Esophagus squamous epithelium (tissue), 5 donors: Measurements from ENCODE around the gene CLPTM1L. TPM values are rescaled to one million over a fixed set of nuclear protein-coding genes. Genes with fewer than 3 reads are reported as not detected.
"Not testable (repeated sequence)": the region's sequence is repeated elsewhere in the genome, so short reads cannot be mapped to it uniquely, and the experiment has no call there.

ENCODE experiments used
- DNase-seq: peaks from one replicate; lab custom pipeline; 2025; lab: John Stamatoyannopoulos, UW
- H3K27ac ChIP-seq, 4 donors: fragments of 200-600 bp; sonication (generic); one replicate each; pipeline ENCODE4 v1.5.1; 2016 to 2019; ENCODE audit warnings: mild to moderate bottlenecking in 1 of 4
- H3K27me3 ChIP-seq, 4 donors: fragments of 200-600 bp; sonication (generic); 1 replicate in 3 of 4; 2 replicates in 1 of 4; pipeline versions ENCODE4 v1.5.1 to v1.6.0; 2017 to 2021; ENCODE audit warnings: antibody characterized with exemption in 1 of 4
- H3K36me3 ChIP-seq, 3 donors: fragments of 200-600 bp; sonication (generic); one replicate each; pipeline ENCODE4 v1.5.1; 2016 to 2019
- H3K4me1 ChIP-seq, 3 donors: fragments of 200-600 bp; sonication (generic); one replicate each; pipeline ENCODE4 v1.5.1; 2017 to 2019
- H3K4me3 ChIP-seq, 4 donors: fragments of 200-600 bp; sonication (generic); 1 replicate in 3 of 4; 2 replicates in 1 of 4; pipeline ENCODE4 v1.5.1; 2016 to 2019; ENCODE audit warnings: mild to moderate bottlenecking in 2 of 4, moderate library complexity in 1 of 4
- H3K9me3 ChIP-seq, 3 donors: fragments of 200-600 bp; sonication (generic); one replicate each; pipeline ENCODE4 v1.5.1; 2016 to 2019
- POLR2A ChIP-seq, 4 donors: fragments of 450-650 bp; IDR thresholded peaks; one replicate each; pipeline ENCODE4 v1.6.1; 2017; ENCODE audit warnings: antibody characterized with exemption in 4 of 4, mild to moderate bottlenecking in 4 of 4, moderate library complexity in 3 of 4
- WGBS, 2 donors: methylation state at CpG; one replicate each; pipeline ENCODE4 v1.1.5; 2018; 5-methylcytosine and 5-hydroxymethylcytosine counted together
- intact Hi-C: fragments of 100-400 bp; cut with DNase I; formaldehyde crosslinking; loops from one replicate; pipeline ENCODE4 v1.15.0; 2022
- total RNA-seq, 4 donors: library from RNA; depleted of rRNA; stranded (reverse); fragments of >200 nt; gene quantifications; one replicate each; pipeline ENCODE4 v1.1.0, GENCODE V29; 2016
- TF ChIP-seq, protein P1 (sequence below), 6 experiments: fragments of 450-650 bp in 4 of 6; fragments of 200-600 bp in 2 of 6; sonication (generic) in 2 of 6; IDR thresholded peaks; one replicate each; pipeline ENCODE4 v1.5.1; 2016 to 2019; ENCODE audit warnings: antibody characterized with exemption in 6 of 6, mild to moderate bottlenecking in 4 of 6, moderate library complexity in 4 of 6
- donor health status: DM: yes; HTN: yes; CAD: no.

CLPTM1L gene
- total RNA-seq, 4 donors from 2014 or later, result 42.8 to 75.2 (median 65.1) TPM

DNA sequence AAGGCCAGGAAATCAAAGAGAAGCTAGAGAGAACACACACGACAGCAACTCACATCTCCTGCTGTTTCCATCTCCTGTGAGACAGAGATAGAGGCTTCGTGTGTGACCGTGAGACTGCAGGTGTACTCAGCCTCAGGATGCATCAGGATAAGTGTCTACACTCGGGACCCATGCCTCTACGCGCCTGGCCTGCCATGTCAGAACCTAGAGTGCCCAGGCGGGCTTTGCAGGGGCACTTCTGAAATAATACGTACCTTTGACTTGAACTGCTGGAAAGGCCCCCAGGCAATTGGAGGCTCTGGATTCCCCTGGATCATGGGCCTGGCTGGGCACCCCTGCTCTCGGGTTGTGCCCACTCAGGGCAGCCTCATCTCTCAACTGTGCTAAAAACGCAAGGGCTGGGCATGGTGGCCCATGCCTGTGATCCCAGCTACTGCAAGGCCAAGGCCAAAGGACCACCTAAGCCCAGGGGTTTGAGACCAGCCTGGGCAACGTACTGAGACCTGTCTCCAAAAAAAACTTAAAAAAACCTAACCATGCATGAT is 13.0 kb downstream of the CLPTM1L start:
- intact Hi-C loops, result no loop called here
- peak overlapping the region in 3 of 4 donors; percentile 61 to 87 (median 84) for H3K27ac ChIP-seq
- WGBS, 2 donors, result 73 to 75% methylated on average over 7 of the region's 11 CpGs

DNA sequence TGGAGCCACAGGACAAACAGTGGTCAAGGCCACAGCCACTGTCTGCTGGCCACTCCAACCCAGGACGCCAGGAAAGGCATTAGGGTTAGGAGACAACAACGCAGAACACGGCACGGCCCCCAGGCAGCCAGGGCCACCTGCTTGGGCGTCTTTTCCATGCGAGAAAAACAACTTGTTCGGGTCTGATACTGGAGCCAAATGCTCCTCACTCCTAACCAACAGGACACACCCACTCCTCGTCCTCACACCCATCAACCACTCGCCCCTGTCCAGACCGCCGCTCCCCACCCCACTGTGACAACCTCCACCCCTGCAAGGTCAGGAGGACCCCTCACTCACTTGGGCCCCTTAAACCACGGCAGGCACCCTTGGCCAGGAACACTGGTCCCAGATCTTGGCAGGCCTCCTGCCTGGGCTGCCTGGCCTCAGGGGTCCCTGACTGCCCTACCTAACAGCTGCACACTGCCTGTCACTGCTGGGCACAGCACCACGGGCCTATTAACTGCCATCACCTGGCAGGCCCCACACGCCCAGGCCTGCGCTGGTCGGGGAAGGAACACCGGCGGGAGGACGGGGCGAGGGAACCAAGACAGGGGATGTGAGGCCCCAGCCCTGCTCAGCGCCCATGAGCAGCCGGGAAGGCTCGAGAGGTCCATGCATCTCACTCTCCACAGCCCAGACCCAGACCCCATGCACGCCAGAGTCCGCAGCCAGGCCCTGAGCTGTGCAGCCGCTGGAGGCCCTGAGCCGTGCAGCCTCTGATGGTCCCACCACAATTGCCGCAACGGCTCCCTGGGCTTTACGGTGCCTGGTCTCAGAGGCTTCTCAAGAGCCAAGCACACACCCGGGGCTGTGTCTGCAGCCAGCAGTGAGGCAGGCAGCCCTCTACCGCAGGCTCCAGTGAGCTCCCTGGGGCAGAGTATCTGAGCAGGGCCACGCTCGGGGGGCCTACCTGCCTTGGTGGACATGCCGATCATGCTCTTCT is 13.8 kb downstream of the CLPTM1L start:
- H3K36me3 ChIP-seq, result peaks cover 19 to 88% (median 25%) of the 10 kb centered on the region in 3 donors
- H3K4me3 ChIP-seq, result no peak overlapping the region
- no peak for TF ChIP-seq POLR2A (IDR thresholded peaks at IDR 0.05)
- TF ChIP-seq, protein P1, sequence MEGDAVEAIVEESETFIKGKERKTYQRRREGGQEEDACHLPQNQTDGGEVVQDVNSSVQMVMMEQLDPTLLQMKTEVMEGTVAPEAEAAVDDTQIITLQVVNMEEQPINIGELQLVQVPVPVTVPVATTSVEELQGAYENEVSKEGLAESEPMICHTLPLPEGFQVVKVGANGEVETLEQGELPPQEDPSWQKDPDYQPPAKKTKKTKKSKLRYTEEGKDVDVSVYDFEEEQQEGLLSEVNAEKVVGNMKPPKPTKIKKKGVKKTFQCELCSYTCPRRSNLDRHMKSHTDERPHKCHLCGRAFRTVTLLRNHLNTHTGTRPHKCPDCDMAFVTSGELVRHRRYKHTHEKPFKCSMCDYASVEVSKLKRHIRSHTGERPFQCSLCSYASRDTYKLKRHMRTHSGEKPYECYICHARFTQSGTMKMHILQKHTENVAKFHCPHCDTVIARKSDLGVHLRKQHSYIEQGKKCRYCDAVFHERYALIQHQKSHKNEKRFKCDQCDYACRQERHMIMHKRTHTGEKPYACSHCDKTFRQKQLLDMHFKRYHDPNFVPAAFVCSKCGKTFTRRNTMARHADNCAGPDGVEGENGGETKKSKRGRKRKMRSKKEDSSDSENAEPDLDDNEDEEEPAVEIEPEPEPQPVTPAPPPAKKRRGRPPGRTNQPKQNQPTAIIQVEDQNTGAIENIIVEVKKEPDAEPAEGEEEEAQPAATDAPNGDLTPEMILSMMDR (IDR thresholded peaks at IDR 0.05), result no peak
- intact Hi-C loops, result no loop called here
- no peak for DNase-seq
- no peaks in the 10 kb centered on the region for H3K9me3 ChIP-seq
- no peaks in the 10 kb centered on the region for H3K27me3 ChIP-seq
- 55 to 58% methylated on average over 11 to 19 of the region's 35 CpGs for WGBS, 2 donors
- peaks cover 12 to 61% (median 18%) of the 10 kb centered on the region in 3 donors for H3K4me1 ChIP-seq
- peak overlapping the region; percentile 61 to 87 (median 74) for H3K27ac ChIP-seq

More for the DNA sequence above, 13.0 kb downstream of the CLPTM1L start:
- Histone ChIP-seq H3K9me3 (no peaks in the 10 kb centered on the region), H3K27me3 (no peaks in the 10 kb centered on the region), H3K4me1 (peaks cover 12 to 56% (median 18%) of the 10 kb centered on the region in 3 donors), H3K36me3 (peaks cover 19 to 88% (median 33%) of the 10 kb centered on the region in 3 donors), H3K4me3 (no peak overlapping the region)
- TF ChIP-seq, protein P1 (IDR thresholded peaks at IDR 0.05), result no peak
- TF ChIP-seq POLR2A (IDR thresholded peaks at IDR 0.05), result no peak
- no peak for DNase-seq

DNA sequence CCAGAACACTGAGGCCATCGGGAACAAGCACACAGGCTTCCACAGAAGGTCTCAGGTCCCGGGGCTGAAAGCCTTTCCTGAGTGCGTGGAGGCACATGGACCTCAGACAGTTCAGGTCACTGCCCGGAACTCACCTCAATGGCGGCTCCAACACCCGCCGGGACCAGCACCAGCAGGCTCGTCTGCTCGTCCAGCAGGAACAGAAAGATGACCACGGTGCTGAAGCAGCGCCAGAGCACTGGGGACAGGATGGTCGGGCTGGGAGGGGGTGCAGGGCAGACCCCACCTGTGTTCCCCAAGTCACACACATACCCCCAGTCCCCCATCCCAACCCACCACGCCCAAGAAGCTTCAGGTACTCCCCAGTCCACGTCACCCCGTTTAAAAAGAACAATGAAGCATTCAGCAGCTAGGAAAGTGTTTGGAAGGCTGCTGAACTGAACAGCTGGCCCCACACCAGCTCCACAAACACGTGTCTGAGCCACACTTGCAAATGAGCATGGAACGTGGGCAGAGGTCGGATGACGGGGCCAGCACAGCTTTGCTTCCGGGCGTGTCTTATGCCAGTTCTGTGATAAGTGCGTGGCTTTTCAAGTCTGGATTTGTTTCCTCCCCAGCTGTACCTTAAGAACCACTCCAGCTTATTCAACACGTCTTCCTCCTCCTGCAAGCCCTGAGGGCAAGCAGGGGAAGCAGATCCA is 14.6 kb downstream of the CLPTM1L start:
- peaks cover 18 to 88% (median 19%) of the 10 kb centered on the region in 3 donors for H3K36me3 ChIP-seq
- no peak for DNase-seq
- intact Hi-C loops, result no loop called here
- H3K27me3 ChIP-seq, result no peaks in the 10 kb centered on the region
- peak overlapping the region; percentile 61 to 87 (median 74) for H3K27ac ChIP-seq
- TF ChIP-seq, protein P1 (IDR thresholded peaks at IDR 0.05), result no peak
- peak in 1 of 4 donors; percentile 13 for TF ChIP-seq POLR2A (IDR thresholded peaks at IDR 0.05)
- no peaks in the 10 kb centered on the region for H3K9me3 ChIP-seq
- WGBS, 2 donors, result 26 to 50% methylated on average over 10 to 13 of the region's 23 CpGs
- H3K4me1 ChIP-seq, result peaks cover 12 to 56% (median 18%) of the 10 kb centered on the region in 3 donors
- no peak overlapping the region for H3K4me3 ChIP-seq

DNA sequence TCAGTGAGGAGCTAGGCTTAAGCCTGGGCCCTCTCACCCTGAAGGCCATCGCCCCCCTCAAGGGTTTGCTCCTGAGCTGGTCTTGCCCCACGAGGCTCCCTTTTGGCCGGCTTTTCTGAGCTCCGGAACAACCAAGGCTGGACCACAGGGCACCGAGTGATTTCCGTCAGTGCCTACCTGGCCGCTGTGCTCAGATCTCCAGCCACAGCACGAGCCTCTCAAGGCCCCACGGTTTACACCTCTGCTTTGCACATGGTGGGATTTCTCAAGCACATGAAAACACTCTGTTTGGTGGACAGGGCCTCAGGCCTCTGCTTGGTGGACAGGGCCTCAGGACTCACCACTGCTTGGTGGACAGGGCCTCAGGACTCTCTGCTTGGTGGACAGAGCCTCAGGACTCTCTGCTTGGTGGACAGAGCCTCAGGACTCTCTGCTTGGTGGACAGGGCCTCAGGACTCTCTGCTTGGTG is 15.8 kb downstream of the CLPTM1L start:
- no peak overlapping the region for H3K4me3 ChIP-seq
- peak overlapping the region in 1 of 4 donors; percentile 5 for H3K27ac ChIP-seq
- WGBS, 2 donors, result 96 to 100% methylated on average over 3 to 8 of the region's 9 CpGs
- no peaks in the 10 kb centered on the region for H3K9me3 ChIP-seq
- H3K27me3 ChIP-seq, result no peaks in the 10 kb centered on the region
- H3K36me3 ChIP-seq, result peaks cover 17 to 88% (median 21%) of the 10 kb centered on the region in 3 donors
- intact Hi-C loops, result no loop called here
- TF ChIP-seq, protein P1 (IDR thresholded peaks at IDR 0.05), result no peak
- DNase-seq, result no peak
- H3K4me1 ChIP-seq, result peaks cover 12 to 56% (median 18%) of the 10 kb centered on the region in 3 donors

DNA sequence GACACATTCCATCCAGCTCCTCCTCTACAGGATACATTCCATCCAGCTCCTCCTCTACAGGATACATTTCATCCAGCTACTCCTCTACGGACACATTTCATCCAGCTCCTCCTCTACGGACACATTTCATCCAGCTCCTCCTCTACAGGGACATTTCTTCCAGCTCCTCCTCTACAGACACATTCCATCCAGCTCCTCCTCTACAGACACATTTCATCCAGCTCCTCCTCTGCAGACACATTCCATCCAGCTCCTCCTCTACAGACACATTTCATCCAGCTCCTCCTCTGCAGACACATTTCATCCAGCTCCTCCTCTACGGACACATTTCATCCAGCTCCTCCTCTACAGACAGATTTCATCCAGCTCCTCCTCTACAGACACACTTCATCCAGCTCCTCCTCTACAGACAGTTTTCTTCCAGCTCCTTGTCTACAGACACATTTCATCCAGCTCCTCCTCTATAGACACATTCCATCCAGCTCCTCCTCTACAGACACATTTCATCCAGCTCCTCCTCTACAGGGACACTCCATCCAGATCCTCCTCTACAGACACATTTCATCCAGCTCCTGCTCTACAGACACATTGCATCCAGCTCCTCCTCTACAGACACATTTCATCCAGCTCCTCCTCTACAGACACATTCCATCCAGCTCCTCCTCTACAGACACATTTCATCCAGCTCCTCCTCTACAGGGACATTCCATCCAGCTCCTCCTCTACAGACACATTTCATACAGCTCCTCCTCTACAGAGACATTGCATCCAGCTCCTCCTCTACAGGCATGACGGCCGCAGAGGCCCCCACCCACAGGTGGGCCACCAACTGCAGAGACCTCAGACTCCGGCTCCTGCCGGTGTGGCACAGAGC is 16.4 kb downstream of the CLPTM1L start:
- intact Hi-C loops, result not testable (repeated sequence)

DNA sequence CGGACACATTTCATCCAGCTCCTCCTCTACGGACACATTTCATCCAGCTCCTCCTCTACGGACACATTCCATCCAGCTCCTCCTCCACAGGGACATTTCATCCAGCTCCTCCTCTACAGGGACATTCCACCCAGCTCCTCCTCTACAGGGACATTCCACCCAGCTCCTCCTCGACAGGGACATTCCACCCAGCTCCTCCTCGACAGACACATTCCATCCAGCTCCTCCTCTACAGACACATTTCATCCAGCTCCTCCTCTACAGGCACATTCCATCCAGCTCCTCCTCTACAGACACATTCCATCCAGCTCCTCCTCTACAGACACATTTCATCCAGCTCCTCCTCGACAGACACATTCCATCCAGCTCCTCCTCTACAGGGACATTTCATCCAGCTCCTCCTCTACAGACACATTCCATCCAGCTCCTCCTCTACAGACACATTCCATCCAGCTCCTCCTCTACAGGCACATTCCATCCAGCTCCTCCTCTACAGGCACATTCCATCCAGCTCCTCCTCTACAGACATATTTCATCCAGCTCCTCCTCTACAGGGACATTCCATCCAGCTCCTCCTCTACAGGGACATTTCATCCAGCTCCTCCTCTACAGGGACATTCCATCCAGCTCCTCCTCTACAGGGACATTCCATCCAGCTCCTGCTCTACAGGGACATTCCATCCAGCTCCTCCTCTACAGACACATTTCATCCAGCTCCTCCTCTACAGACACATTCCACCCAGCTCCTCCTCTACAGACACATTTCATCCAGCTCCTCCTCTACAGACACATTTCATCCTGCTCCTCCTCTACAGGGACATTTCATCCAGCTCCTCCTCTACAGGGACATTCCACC is 17.8 kb downstream of the CLPTM1L start:
- 53 to 73% methylated on average over 6 of the region's 6 CpGs for WGBS, 2 donors
- H3K9me3 ChIP-seq, H3K27me3 ChIP-seq, DNase-seq, intact Hi-C loops, H3K4me3 ChIP-seq: not testable (repeated sequence)
- H3K27ac ChIP-seq, result peak overlapping the region in 2 of 4 donors; percentile 44 to 61
- H3K4me1 ChIP-seq, result peaks cover 12 to 49% (median 18%) of the 10 kb centered on the region in 3 donors
- peaks cover 23 to 88% (median 29%) of the 10 kb centered on the region in 3 donors for H3K36me3 ChIP-seq

More for the DNA sequence above, 16.4 kb downstream of the CLPTM1L start:
- H3K9me3 ChIP-seq, H3K27me3 ChIP-seq, DNase-seq, H3K4me3 ChIP-seq: not testable (repeated sequence)
- H3K4me1 ChIP-seq, result peaks cover 12 to 56% (median 18%) of the 10 kb centered on the region in 3 donors
- H3K36me3 ChIP-seq, result peaks cover 19 to 88% (median 21%) of the 10 kb centered on the region in 3 donors
- WGBS, 2 donors, result 41 to 51% methylated on average over 3 to 6 of the region's 7 CpGs
- peak overlapping the region in 1 of 4 donors; percentile 28 for H3K27ac ChIP-seq
